GM18951 (cell line): ENCODE results near the gene SP6.

Experiments used
- POLR2A ChIP-seq: IDR thresholded peaks from 4 replicates; pipeline ENCODE4 v1.6.1; 2011; ENCODE audit warnings: mild to moderate bottlenecking; ENCODE audit not compliant: insufficient read length, insufficient read depth; ENCODE audit errors: extremely low read depth
- in situ Hi-C: fragments of 300-500 bp; cut with MboI; formaldehyde crosslinking; loops from one replicate; pipeline ENCODE4 v1.12.0; 2022; ENCODE audit warnings: low sequenced_read_pairs, mixed read lengths, inconsistent platforms; ENCODE audit not compliant: unreplicated experiment

SP6 gene

DNA sequence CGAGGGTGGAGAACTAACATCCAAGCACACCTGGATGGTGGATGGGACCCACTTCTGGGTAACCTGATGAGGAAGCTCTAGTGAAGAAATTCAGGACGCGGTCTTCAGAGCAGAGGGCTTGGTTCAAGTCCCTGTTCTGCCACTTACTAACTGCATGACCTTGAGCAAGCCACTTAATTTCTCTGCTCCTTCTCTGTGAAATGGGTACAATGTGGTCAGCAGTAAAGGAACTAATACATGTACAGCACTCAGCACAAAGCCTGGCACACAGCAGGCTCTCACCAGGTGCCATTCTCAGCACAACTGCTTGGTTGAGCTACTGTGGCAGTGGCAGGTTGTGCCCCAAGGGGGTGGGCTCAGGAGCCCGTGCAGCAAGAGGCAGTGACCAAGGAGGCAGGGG lies 27.4 kb downstream of the SP6 start:
- in situ Hi-C loops: no loop called here
- no peak for TF ChIP-seq POLR2A

DNA sequence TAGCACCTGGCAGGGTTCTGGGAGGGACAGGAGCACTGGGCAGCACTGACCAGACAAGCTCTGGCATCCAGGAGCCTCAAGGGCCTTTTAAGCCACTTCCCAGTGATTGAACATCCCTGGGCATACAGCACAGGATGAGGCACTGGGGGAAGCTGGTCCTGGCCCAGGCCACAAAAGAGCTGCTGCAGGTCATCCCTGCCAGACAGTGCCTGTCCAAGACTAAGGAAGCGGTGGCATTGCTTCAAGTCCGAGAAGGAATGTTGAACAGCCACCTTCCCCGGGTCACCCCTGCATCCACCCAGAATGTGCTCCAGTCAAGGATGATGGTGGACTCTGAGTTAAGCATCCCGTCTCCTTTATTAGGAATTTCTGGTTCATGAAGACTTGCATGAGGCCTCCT lies 28.2 kb downstream of the SP6 start:
- in situ Hi-C loops: no loop called here
- no peak for TF ChIP-seq POLR2A

GRCh38 chr17:47821424-47822391 lies 29.3 kb downstream of the SP6 start, which contains the start of gene OSBPL7:
OSBPL7 (minus strand) TSS chr17:47821794; CDS start chr17:47820278, 1,516 bp downstream.
- peak; percentile 80 for TF ChIP-seq POLR2A
- in situ Hi-C loops: no loop called here

- in situ Hi-C loops: no loop called here
Measured at GRCh38 chr17:47821031-47821423, 29.9 kb downstream of the SP6 start.

GRCh38 chr17:47820033-47820789 lies 30.8 kb downstream of the SP6 start:
- in situ Hi-C loops: no loop called here

More at GRCh38 chr17:47821031-47821423, 29.9 kb downstream of the SP6 start:
- no peak for TF ChIP-seq POLR2A

DNA sequence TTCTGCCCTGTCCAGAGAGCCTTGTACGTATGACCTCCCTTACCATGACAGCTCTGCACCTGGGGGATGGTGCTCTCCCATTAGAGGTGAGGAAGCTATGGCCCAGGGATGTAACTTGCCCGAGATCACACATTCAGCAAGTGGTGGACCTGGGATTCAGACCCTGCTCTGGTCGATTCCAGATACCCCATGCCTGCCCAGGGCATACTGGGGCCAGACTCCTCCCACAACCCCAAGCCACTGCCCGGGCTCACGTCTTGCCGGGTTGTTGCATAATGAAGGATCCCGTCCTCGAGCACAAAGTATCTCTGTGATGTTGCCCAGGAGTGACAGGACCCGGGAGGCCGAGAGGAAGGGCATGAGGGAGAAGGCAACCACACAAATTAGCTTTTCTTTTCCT lies 31.5 kb downstream of the SP6 start:
- in situ Hi-C loops: no loop called here
- no peak for TF ChIP-seq POLR2A

More at GRCh38 chr17:47820033-47820789, 30.8 kb downstream of the SP6 start:
- TF ChIP-seq POLR2A: no peak

DNA sequence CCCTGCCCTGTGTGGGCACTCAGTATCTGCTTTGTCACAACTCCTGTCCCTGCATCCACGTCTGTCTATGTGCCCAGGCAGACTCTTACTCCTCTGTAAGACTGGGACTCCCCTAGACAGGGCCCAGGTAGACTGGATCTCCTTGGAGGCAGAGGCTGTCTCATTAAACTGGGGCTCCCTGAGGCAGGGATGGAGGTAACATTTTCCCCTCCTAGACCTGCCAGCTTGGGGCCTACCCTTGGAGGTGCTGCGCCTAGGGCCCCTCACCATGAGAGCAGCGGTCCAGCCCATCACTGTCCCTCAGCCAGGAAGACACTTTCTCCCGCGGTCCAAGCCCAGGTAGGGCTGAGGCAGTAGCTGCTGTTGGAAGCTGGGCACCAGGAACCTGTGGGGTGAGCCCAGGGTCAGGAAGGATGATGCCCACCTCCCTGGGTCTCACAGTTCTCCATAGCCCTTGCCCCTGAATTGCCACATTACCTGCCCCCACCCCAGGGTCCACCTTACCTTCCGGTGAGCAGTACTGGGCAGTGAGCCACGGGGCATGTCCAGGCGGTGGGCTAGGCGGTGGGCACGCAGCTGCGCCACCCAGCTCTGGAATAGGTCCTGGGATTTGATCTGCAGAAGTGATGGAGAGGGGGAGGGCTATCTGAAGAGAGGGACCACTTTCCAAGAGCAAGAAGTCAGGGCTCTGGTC lies 32.8 kb downstream of the SP6 start:
- TF ChIP-seq POLR2A: no peak
- in situ Hi-C loops: no loop called here

- TF ChIP-seq POLR2A: no peak
- in situ Hi-C loops: no loop called here
Measured at GRCh38 chr17:47816947-47817346, 34.0 kb downstream of the SP6 start.

GRCh38 chr17:47816111-47816735 lies 34.7 kb downstream of the SP6 start:
- in situ Hi-C loops: no loop called here
- TF ChIP-seq POLR2A: no peak

- no peak for TF ChIP-seq POLR2A
- in situ Hi-C loops: no loop called here
Measured at GRCh38 chr17:47815106-47815918, 35.7 kb downstream of the SP6 start.

GRCh38 chr17:47813512-47814031 lies 37.4 kb downstream of the SP6 start:
- TF ChIP-seq POLR2A: no peak
- in situ Hi-C loops: no loop called here

DNA sequence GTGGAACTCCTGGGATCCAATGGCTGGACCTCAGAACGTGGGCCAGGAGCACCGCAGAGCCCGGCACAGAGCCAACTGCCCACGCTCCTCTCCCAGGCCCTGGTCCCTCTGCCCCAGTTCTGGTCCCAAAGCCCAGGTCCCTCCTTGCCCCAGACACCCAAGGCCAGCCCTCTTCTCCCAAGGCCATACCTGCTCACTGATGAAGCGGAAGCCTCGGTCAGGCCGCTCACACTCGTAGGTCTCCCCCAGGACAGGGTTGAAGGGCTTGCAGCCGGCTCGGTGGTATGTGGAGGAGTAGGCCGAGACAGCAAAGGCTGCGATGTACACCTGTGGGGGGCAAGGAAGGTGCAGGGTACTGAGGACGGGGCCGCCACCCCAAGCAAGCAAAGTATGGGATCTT lies 37.9 kb downstream of the SP6 start:
- in situ Hi-C loops: no loop called here
- TF ChIP-seq POLR2A: no peak
